H9 (cell line): ENCODE measurements around the gene RABGAP1L. TPM values are rescaled to one million over a fixed set of nuclear protein-coding genes. Genes with fewer than 3 reads are reported as not detected.
A peak's percentile ranks its signal among the peaks of the same experiment; 100 is the strongest.

Experiments used
- DNase-seq: peaks from one replicate; pipeline ENCODE4 v3.0.0-alpha.2; 2017
- H2AFZ ChIP-seq: one replicate; pipeline ENCODE4 v1.6.1; 2013; ENCODE audit warnings: mild to moderate bottlenecking, low read length, control low read depth, moderate library complexity
- H2AK5ac ChIP-seq: 2 replicates; pipeline ENCODE4 v1.6.1; 2013; ENCODE audit warnings: low read length, control low read depth, mixed read lengths; ENCODE audit not compliant: insufficient read length
- H2BK120ac ChIP-seq: one replicate; pipeline ENCODE4 v1.6.1; 2013; ENCODE audit warnings: low read depth, mild to moderate bottlenecking, low read length, control low read depth, inconsistent platforms; ENCODE audit not compliant: poor library complexity, severe bottlenecking
- H2BK12ac ChIP-seq: 2 replicates; pipeline ENCODE4 v1.6.1; 2013; ENCODE audit warnings: low read length, control low read depth, mixed read lengths, low read depth; ENCODE audit not compliant: insufficient read length
- H2BK15ac ChIP-seq: 2 replicates; pipeline ENCODE4 v1.6.1; 2013; ENCODE audit warnings: low read depth, low read length, control low read depth
- H2BK20ac ChIP-seq: one replicate; pipeline ENCODE4 v1.6.1; 2013; ENCODE audit warnings: low read depth, mild to moderate bottlenecking, low read length, control low read depth, inconsistent platforms; ENCODE audit not compliant: poor library complexity, severe bottlenecking
- H2BK5ac ChIP-seq: 2 replicates; pipeline ENCODE4 v1.6.1; 2013; ENCODE audit warnings: low read length, control low read depth, mixed read lengths; ENCODE audit not compliant: insufficient read length
- H3K14ac ChIP-seq: 2 replicates; pipeline ENCODE4 v1.6.1; 2013; ENCODE audit warnings: low read length, control low read depth; ENCODE audit not compliant: insufficient read depth
- H3K18ac ChIP-seq: 2 replicates; pipeline ENCODE4 v1.6.1; 2013; ENCODE audit warnings: low read depth, mild to moderate bottlenecking, mixed read lengths, low read length, control low read depth; ENCODE audit not compliant: insufficient read length
- H3K23ac ChIP-seq: 2 replicates; pipeline ENCODE4 v1.6.1; 2013; ENCODE audit warnings: low read length, control low read depth, mixed read lengths, low read depth; ENCODE audit not compliant: insufficient read length
- H3K23me2 ChIP-seq: 2 replicates; pipeline ENCODE4 v1.6.1; 2013; ENCODE audit warnings: low read depth, mild to moderate bottlenecking, mixed read lengths, low read length, control low read depth; ENCODE audit not compliant: insufficient read length, poor library complexity, severe bottlenecking
- H3K27ac ChIP-seq: 2 replicates; pipeline ENCODE4 v1.5.1; 2013; ENCODE audit warnings: low read length, control low read depth, mixed read lengths, low read depth; ENCODE audit not compliant: insufficient read length
- H3K27me3 ChIP-seq: 2 replicates; pipeline ENCODE4 v1.6.1; 2013; ENCODE audit warnings: low read length, control low read depth, inconsistent platforms; ENCODE audit not compliant: insufficient read depth
- H3K4ac ChIP-seq: 2 replicates; pipeline ENCODE4 v1.6.1; 2013; ENCODE audit warnings: low read depth, mild to moderate bottlenecking, control low read depth, inconsistent platforms, low read length, moderate library complexity
- H3K4me1 ChIP-seq: 2 replicates; pipeline ENCODE4 v1.6.1; 2013; ENCODE audit warnings: low read length, control low read depth, inconsistent platforms; ENCODE audit not compliant: insufficient read depth
- H3K4me2 ChIP-seq: 2 replicates; pipeline ENCODE4 v1.6.1; 2013; ENCODE audit warnings: low read length, control low read depth, mixed read lengths; ENCODE audit not compliant: insufficient read length, insufficient read depth
- H3K56ac ChIP-seq: 2 replicates; pipeline ENCODE4 v1.6.1; 2013; ENCODE audit warnings: low read depth, mild to moderate bottlenecking, mixed read lengths, low read length, control low read depth; ENCODE audit not compliant: insufficient read length
- H3K79me1 ChIP-seq: 2 replicates; pipeline ENCODE4 v1.6.1; 2013; ENCODE audit warnings: low read depth, mild to moderate bottlenecking, moderate library complexity, low read length, control low read depth, inconsistent platforms; ENCODE audit not compliant: insufficient read depth, poor library complexity, severe bottlenecking
- H3K79me2 ChIP-seq: 2 replicates; pipeline ENCODE4 v1.6.1; 2013; ENCODE audit warnings: low read length, control low read depth, inconsistent platforms; ENCODE audit not compliant: insufficient read depth
- H3K9ac ChIP-seq: 2 replicates; pipeline ENCODE4 v1.6.1; 2013; ENCODE audit warnings: low read length, control low read depth, mixed read lengths; ENCODE audit not compliant: insufficient read length; ENCODE audit errors: extremely low read depth
- H3K9me3 ChIP-seq: one replicate; pipeline ENCODE4 v1.6.1; 2013; ENCODE audit warnings: low read depth, low read length, inconsistent platforms; ENCODE audit not compliant: control insufficient read depth
- H3T11ph ChIP-seq: one replicate; pipeline ENCODE4 v1.6.1; 2013; ENCODE audit warnings: mild to moderate bottlenecking, low read length, control low read depth, inconsistent platforms
- H4K20me1 ChIP-seq: one replicate; pipeline ENCODE4 v1.6.1; 2013; ENCODE audit not compliant: control insufficient read depth, insufficient read length, insufficient read depth
- H4K5ac ChIP-seq: 2 replicates; pipeline ENCODE4 v1.6.1; 2013; ENCODE audit warnings: low read depth, mild to moderate bottlenecking, mixed read lengths, low read length, control low read depth; ENCODE audit not compliant: insufficient read length
- H4K8ac ChIP-seq: replicated peaks from 2 replicates; pipeline ENCODE4 v1.6.1; 2013; ENCODE audit warnings: low read length, control low read depth, mixed read lengths, low read depth; ENCODE audit not compliant: insufficient read length
- H4K91ac ChIP-seq: 2 replicates; pipeline ENCODE4 v1.6.1; 2013; ENCODE audit warnings: low read depth, mild to moderate bottlenecking, moderate library complexity, mixed read lengths, low read length, control low read depth; ENCODE audit not compliant: insufficient read length
- H3K27ac Mint-ChIP-seq, 3 experiments: 2 replicates in 2 of 3; 3 replicates in 1 of 3; pipeline ENCODE4 v1.8.0; 2020 to 2021; ENCODE audit warnings: mixed read lengths in 3 of 3, mild to moderate bottlenecking in 1 of 3, moderate library complexity in 1 of 3
- H3K27me3 Mint-ChIP-seq: 2 replicates; pipeline ENCODE4 v1.8.0; 2021; ENCODE audit warnings: low read depth, mild to moderate bottlenecking, moderate library complexity, mixed read lengths
- H3K36me3 Mint-ChIP-seq, 3 experiments: 2 replicates in 2 of 3; 3 replicates in 1 of 3; pipeline ENCODE4 v1.8.0; 2020 to 2021; ENCODE audit warnings: low read depth in 3 of 3, mixed read lengths in 3 of 3; ENCODE audit not compliant: insufficient read depth in 1 of 3
- H3K4me1 Mint-ChIP-seq, 2 experiments: 2 replicates each; pipeline ENCODE4 v1.8.0; 2020; ENCODE audit warnings: mixed read lengths in 2 of 2
- H3K4me3 Mint-ChIP-seq, 2 experiments: 2 replicates in 1 of 2; 3 replicates in 1 of 2; pipeline ENCODE4 v1.8.0; 2020 to 2021; ENCODE audit warnings: mild to moderate bottlenecking in 2 of 2, mixed read lengths in 2 of 2, moderate library complexity in 1 of 2
- H3K9me3 Mint-ChIP-seq, 2 experiments: 2 replicates in 1 of 2; 3 replicates in 1 of 2; pipeline ENCODE4 v1.8.0; 2020; ENCODE audit warnings: mild to moderate bottlenecking in 2 of 2, mixed read lengths in 2 of 2, moderate library complexity in 1 of 2
- WGBS: extraction: QIAGEN DNeasy Blood & Tissue Kit; methylation state at CpG from one replicate; pipeline ENCODE4 v1.1.7; 2013; ENCODE audit warnings: missing lambda C conversion rate, low lambda C conversion rate, mixed read lengths; ENCODE audit not compliant: insufficient read length; ENCODE audit errors: extremely low coverage; 5-methylcytosine and 5-hydroxymethylcytosine counted together
- total RNA-seq: library from RNA; stranded (reverse); gene quantifications from 2 replicates; pipeline ENCODE4 v1.2.1, GENCODE V29; 2021
- TF ChIP-seq, protein P1 (sequence below): fragments of 200-600 bp; sonication (generic); conservative IDR thresholded peaks from 3 replicates; pipeline ENCODE4 v1.8.0; 2021; ENCODE audit warnings: antibody characterized with exemption, mild to moderate bottlenecking

The RABGAP1L gene
- total RNA-seq, 1 experiment from 2014 or later, result 147 TPM

DNA sequence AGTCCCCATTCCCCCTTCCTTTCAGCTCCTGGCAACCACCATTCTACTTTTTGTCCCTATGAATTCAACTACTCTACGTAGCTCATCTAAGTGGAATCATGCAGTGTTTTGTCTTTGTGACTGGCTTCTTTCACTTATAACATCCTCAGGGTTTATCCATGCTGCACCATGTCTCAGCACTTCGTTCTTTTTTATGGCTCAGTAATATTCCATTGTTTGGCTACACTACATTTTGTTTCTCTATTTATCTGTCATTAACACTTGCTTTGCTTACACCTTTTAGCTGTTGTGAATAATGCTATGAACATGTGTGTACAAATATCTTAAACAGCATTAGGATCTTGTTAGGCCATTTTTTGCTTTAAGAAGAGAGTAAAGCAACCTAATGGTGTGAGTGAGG is 865.5 kb downstream of the RABGAP1L start:
- Mint-ChIP-seq H3K27ac (no peak overlapping the region), H3K4me3 (peak overlapping the region in 1 of 2 experiments; percentile 31; a peak in 2 of 5 replicates)
- no CpG with 5 or more reads among the region's 2 CpGs for WGBS

More for the DNA sequence above, 865.5 kb downstream of the RABGAP1L start:
- no peak overlapping the region for H3K9ac ChIP-seq
- no peak overlapping the region for H2AFZ ChIP-seq
- H2BK120ac ChIP-seq, result no peak overlapping the region
- no peak overlapping the region for H3K23ac ChIP-seq
- H3K9me3 ChIP-seq, result no peaks in the 10 kb centered on the region
- no peaks in the 10 kb centered on the region for H3K27me3 Mint-ChIP-seq
- H2BK15ac ChIP-seq, result no peak overlapping the region
- H3K23me2 ChIP-seq, result peaks cover 5% of the 10 kb centered on the region
- no peak overlapping the region for H4K5ac ChIP-seq
- H3K4me1 Mint-ChIP-seq, result peaks cover 3 to 14% of the 10 kb centered on the region in 2 experiments
- no peak overlapping the region for H2AK5ac ChIP-seq
- no peaks in the 10 kb centered on the region for H3K27me3 ChIP-seq
- H3T11ph ChIP-seq, result no peak overlapping the region
- H4K20me1 ChIP-seq, result no peaks in the 10 kb centered on the region
- TF ChIP-seq, protein P1, sequence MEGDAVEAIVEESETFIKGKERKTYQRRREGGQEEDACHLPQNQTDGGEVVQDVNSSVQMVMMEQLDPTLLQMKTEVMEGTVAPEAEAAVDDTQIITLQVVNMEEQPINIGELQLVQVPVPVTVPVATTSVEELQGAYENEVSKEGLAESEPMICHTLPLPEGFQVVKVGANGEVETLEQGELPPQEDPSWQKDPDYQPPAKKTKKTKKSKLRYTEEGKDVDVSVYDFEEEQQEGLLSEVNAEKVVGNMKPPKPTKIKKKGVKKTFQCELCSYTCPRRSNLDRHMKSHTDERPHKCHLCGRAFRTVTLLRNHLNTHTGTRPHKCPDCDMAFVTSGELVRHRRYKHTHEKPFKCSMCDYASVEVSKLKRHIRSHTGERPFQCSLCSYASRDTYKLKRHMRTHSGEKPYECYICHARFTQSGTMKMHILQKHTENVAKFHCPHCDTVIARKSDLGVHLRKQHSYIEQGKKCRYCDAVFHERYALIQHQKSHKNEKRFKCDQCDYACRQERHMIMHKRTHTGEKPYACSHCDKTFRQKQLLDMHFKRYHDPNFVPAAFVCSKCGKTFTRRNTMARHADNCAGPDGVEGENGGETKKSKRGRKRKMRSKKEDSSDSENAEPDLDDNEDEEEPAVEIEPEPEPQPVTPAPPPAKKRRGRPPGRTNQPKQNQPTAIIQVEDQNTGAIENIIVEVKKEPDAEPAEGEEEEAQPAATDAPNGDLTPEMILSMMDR, result no peak
- DNase-seq, result no peak
- peaks cover 4% of the 10 kb centered on the region for H3K79me1 ChIP-seq
- peaks cover 2% of the 10 kb centered on the region; the same call in 1 of the 2 replicates for H3K4me1 ChIP-seq
- no peak overlapping the region for H3K4me2 ChIP-seq
- H2BK5ac ChIP-seq, result no peak overlapping the region
- H3K18ac ChIP-seq, result no peak overlapping the region
- H3K14ac ChIP-seq, result no peak overlapping the region
- no peak overlapping the region for H4K8ac ChIP-seq
- H4K91ac ChIP-seq, result no peak overlapping the region
- H3K4ac ChIP-seq, result no peak overlapping the region
- peaks cover 9% of the 10 kb centered on the region; the same call in 1 of the 2 replicates for H3K79me2 ChIP-seq
- H3K9me3 Mint-ChIP-seq, result no peaks in the 10 kb centered on the region; a peak in 2 of 5 replicates
- no peak overlapping the region for H3K56ac ChIP-seq
- H2BK20ac ChIP-seq, result no peak overlapping the region
- H3K27ac ChIP-seq, result no peak overlapping the region
- no peaks in the 10 kb centered on the region for H3K36me3 Mint-ChIP-seq
- no peak overlapping the region for H2BK12ac ChIP-seq
